HG02759 (cell line): ENCODE data around the gene GLG1.
"Not testable (repeated sequence)": the region's sequence is repeated elsewhere in the genome, so short reads cannot be mapped to it uniquely, and the experiment has no call there.

ENCODE experiments used
- ATAC-seq: cut with Tn5 transposase; IDR thresholded peaks from one replicate; pipeline ENCODE4 v1.9.1; 2021; ENCODE audit warnings: mild to moderate bottlenecking, moderate library complexity; ENCODE audit not compliant: unreplicated experiment

The GLG1 gene

GRCh38 chr16:74450967-74451760 is 155.8 kb downstream of the GLG1 start:
- no peak for ATAC-seq

- no peak for ATAC-seq
These were observed 156.7 kb downstream of the GLG1 start for GRCh38 chr16:74450236-74450635.

- ATAC-seq = no peak
These were observed 157.4 kb downstream of the GLG1 start for GRCh38 chr16:74449470-74449869.

GRCh38 chr16:74448990-74449389 is 157.9 kb downstream of the GLG1 start:
- no peak for ATAC-seq

GRCh38 chr16:74447578-74447977 is 159.3 kb downstream of the GLG1 start:
- no peak for ATAC-seq

GRCh38 chr16:74446866-74447265 is 160.0 kb downstream of the GLG1 start:
- no peak for ATAC-seq

- ATAC-seq = not testable (repeated sequence)
These were observed 163.1 kb downstream of the GLG1 start for GRCh38 chr16:74443624-74444346.

GRCh38 chr16:74439685-74440084 is 167.2 kb downstream of the GLG1 start:
- no peak for ATAC-seq

- ATAC-seq = no peak
These were observed 168.4 kb downstream of the GLG1 start for GRCh38 chr16:74438492-74438979.

GRCh38 chr16:74431516-74431915 is 175.4 kb downstream of the GLG1 start:
- no peak for ATAC-seq

- ATAC-seq = peak; percentile 62
These were observed 176.7 kb downstream of the GLG1 start for GRCh38 chr16:74430036-74430712.

GRCh38 chr16:74428493-74428892 is 178.4 kb downstream of the GLG1 start:
- not testable (repeated sequence) for ATAC-seq

- ATAC-seq = not testable (repeated sequence)
These were observed 181.2 kb downstream of the GLG1 start for GRCh38 chr16:74425751-74426150.

GRCh38 chr16:74423721-74424120 is 183.2 kb downstream of the GLG1 start:
- not testable (repeated sequence) for ATAC-seq

GRCh38 chr16:74422086-74422485 is 184.8 kb downstream of the GLG1 start:
- not testable (repeated sequence) for ATAC-seq

- not testable (repeated sequence) for ATAC-seq
These were observed 185.5 kb downstream of the GLG1 start for GRCh38 chr16:74421482-74421785.

- not testable (repeated sequence) for ATAC-seq
These were observed 186.1 kb downstream of the GLG1 start, which contains the start of gene CLEC18B for GRCh38 chr16:74420612-74421481. TSS of gene CLEC18B (minus strand) at chr16:74421478. CDS start at chr16:74421270, 208 bp downstream.

GRCh38 chr16:74419811-74420210 is 187.1 kb downstream of the GLG1 start:
- ATAC-seq = not testable (repeated sequence)

GRCh38 chr16:74417897-74418296 is 189.0 kb downstream of the GLG1 start:
- not testable (repeated sequence) for ATAC-seq

GRCh38 chr16:74413920-74414319 is 193.0 kb downstream of the GLG1 start:
- not testable (repeated sequence) for ATAC-seq
